Activated CD4-positive, CD25-positive, alpha-beta regulatory T cell treated with anti-CD3 and anti-CD28 coated beads, Interleukin-2, amount 50 U/mL, for 72 hours (primary cell): ENCODE data around the gene AXL.
A peak's percentile ranks its signal among the peaks of the same experiment; 100 is the strongest.
"Not testable (repeated sequence)": the region's sequence is repeated elsewhere in the genome, so short reads cannot be mapped to it uniquely, and the experiment has no call there.

ENCODE experiments used
- DNase-seq: peaks from one replicate; pipeline ENCODE4 v3.0.0; 2021

AXL gene

DNA sequence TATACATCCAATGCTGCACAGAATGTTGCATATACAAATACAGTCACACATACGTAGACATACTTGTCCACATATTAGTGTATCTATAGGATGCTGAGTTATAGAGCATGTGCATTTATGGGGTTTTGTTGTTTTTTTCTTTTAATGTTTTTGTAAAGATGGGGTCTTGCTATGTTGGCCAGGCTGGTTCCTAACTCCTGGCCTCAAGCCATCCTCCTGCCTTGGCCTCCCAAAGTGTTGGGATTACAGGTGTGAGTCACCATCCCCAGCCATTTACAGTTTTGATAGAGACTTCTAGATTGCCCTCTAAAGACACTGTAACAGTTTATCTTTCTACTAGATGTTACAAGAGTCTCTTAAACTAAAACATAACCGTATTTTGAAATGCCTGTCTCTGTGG lies 59.5 kb downstream of the AXL start:
- DNase-seq: no peak

DNA sequence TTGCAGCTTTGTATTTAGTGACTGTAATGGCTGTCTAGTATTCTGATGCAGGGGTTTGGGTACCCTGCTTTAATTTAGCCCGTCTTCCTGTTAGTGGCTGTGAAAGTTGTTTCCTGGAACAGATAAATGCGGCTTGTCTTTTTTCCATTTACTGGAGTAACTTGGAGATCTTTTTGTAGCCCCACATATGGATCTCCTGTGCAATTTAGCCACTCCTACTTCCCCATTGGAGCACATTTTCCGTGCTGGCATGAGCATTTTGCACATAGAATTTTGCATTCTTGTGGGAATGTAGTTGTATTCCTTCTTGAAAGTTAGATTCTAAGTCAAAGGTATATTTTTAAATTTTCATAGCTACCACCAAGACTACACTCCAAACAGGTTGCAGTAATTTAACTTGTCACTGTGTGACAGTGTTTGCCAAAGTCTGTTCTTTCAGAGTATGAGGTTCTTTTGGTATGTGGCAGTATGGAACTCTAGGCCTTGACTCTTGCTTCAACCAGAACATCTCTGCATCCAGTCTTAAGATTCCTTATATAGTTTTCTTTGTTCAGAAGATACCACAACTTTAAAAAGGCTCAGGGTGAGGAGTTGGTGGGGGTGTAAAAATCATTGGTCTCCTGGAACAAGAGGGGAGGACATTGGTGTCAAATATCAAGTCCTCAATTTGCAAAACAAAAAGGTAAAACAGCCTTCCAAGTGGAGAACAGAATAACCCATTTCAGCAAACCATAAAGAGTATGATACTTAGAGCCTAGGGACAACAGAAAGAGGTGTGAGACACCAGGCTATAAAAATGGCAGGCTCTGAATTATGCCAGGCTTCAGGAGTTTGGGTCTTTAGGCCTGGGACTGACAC lies 69.9 kb downstream of the AXL start:
- DNase-seq: no peak

DNA sequence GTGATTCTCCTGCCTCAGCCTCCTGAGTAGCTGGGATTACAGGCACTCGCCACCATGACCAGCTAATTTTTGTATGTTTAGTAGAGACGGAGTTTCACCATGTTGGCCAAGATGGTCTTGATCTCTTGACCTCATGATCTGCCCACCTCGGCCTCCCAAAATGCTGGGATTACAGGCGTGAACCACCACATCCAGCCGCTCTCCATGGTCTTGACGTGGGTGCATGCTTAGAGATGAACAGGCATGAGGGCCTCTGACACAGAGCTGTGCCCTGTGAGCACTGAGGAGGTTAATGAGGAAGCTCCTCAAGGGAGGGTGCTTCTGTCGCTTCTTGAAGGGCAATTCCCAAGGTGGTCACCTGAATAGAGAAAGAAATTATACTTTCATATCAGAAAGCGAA lies 70.8 kb downstream of the AXL start:
- DNase-seq: not testable (repeated sequence)

DNA sequence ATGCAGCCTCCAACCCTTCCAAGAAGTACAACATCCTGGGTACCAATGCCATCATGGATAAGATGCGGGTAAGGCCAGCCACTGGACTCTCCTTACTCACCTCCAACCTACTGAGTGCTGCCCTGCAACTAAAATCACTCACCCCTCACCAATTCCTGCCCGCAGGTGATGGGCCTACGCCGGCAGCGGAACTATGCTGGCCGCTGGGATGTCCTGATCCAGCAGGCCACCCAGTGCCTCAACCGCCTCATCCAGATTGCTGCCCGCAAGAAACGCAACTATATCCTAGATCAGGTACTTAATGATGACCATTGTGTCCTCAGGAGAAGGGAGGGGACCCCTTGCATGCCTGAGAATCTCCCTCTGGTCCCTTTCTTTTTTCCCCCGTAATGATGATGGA lies 75.4 kb downstream of the AXL start:
- DNase-seq: no peak

DNA sequence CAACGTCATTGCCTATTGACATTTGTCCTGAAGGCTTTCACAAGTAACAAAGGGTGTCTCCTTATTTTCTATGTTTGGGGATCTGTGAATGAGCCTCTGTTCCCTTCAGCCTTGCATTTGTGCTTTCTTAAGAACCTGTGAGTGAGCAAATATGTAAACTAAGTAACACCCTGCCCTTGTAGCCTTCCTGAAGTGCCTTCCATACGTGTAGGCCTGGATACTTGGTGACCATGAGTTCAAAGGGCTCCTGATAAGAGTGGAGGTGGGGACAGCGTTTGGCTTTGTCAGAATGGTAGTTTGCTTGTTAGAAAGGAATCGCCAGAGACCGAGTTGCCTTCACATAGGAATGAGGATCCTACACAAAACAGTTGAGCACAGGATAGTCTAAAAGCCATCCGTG lies 76.5 kb downstream of the AXL start:
- DNase-seq: no peak

DNA sequence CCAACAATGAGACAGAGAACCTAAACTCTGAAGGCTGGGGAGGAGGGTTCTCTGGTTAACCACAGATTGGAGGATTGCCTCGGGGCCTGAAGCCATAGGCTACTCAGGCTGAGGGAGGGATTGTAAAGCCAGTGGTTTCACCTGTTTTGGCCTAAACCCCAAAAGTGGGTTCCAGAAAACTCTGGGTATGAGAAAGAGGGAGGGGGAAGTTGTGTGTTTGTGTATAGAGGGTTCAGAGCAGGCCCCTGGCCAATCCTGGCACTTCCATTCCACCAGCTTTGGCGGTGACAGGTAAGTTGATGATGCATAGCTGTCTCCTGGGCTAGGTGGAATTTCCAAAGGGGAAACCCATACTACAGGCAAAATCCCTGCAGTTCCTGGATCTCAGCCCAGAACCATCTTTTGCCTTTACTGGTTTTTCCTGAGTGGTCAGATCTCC lies 77.4 kb downstream of the AXL start:
- DNase-seq: no peak

DNA sequence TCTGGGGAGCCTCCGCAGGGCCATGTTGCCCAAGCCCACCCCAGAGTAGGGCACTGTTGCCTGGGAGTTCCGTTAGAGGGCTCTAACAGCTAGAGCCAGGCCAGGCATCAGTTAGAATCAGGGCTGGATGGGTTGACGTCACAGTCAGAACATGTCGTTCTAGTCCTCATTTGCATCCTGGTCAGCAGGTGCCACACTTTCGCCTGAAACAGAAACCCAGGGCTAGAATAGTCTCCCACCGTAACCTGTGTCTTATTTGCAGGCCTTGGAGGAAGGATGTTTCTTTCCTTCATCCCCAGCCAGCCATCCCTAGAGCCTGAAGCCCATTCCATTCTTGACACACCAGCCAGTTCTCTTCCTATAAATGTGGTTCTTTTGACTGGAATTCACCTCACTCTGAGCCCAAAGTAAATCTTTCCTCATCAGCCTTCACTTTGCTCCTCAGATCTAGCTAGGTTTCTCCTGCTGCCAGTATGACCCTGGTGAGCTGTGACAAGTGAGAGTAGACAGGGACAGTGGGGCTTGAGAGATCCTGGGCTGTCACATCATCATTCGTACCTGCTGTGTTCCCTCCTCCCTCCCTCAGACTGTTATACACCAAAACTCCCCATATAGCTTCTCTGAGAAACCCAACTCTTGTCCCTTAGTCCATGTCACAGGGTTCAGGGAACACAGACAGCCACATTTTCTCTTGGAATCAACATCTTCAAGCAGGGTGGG lies 78.8 kb downstream of the AXL start:
- no peak for DNase-seq

DNA sequence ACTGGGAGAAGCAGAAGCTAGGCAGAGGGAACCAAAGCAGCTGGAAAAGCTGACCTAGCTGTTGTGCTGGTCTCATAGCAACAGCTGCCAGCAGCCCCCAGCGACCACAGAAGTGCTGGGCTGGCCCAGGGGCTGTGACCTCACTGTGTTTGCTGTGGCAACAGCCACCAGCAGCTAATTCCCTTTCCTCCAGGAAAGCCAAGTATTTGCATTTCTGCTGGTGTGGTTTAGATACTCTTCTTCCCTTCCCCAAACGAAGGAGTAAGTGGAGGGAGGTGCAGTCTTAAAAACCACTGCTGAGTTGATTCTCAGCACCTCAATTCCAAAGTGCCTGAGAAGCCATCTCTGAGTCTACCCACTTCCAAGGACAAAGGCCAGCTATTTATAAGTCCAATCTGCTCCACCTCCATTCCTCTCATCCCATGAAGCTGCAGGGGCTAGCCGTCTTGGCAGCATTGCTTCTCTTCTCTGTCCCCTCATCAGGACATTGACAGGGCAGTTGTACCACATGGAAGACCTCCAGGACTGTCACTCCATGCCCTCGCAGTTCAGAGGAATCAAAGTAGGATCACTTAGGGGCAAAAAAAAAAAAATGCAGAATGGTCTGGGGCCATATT lies 79.4 kb downstream of the AXL start:
- no peak for DNase-seq

DNA sequence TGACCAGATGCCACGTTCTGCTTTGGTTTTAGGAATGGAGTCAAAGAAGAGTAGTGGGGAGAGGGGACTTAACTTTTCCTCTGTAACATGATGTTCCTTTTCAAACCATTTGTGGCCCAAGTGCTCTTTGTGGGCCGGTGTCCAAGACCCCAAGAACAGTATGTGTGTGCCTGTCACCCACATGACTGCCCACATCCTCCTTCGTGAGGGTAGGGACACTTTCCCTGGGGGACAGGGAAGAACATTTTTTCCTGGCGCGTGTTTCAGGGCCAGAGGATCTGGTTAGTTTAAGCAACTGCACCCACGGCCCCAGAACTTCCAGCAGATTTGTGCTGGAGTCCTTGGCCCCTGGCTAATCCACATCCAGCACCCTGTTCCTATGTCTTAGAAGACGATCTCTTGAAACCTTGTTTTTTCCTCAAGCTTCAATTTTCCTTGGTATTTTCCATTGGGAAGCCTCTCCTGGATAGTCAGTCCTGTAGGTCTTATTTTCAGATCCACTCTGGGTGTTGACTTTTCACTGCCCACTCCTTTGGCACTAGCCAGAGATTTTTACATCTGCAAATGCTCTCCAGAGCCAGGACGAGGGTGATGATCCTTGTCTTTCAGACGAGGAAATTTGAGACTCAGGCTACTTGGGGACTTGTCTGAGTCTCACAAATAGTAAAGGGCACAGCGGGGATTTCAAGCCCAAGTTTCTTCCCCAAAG lies 80.2 kb downstream of the AXL start:
- DNase-seq: no peak

DNA sequence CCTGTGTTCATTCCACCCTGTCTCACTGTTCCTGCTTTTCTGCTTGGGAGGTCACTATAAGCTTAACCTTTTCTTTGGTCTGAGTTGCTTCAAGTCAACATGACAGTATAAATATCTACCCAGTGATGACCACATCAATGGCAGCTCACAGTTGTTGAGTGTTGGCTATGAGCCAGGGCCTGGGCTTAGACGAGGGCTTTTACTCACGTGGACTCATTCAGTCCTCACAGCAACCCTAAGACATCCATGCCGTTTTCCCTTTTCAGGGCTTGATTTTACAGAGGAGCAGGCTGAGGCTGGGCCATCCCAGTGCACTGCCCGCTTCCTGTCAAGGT lies 80.7 kb downstream of the AXL start:
- no peak for DNase-seq

DNA sequence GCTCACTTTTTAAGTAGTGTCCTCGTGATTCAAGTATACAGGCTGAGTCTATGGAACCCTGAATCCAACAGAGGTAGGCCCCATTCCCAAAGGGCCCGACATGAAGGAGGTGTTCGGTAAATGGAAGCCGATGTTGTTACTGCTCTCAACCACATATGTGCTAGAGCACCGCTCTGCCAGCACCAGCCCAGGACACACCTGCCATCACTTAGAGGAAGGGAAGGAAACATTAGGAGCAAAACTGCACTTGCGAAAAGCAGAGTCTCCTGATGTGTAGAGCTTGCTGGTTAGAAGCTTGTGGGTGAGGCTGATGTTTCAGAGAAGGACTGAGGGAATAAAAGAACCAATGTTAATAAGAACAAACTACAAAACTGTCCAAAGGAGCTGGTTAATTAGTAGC lies 81.5 kb downstream of the AXL start:
- no peak for DNase-seq

DNA sequence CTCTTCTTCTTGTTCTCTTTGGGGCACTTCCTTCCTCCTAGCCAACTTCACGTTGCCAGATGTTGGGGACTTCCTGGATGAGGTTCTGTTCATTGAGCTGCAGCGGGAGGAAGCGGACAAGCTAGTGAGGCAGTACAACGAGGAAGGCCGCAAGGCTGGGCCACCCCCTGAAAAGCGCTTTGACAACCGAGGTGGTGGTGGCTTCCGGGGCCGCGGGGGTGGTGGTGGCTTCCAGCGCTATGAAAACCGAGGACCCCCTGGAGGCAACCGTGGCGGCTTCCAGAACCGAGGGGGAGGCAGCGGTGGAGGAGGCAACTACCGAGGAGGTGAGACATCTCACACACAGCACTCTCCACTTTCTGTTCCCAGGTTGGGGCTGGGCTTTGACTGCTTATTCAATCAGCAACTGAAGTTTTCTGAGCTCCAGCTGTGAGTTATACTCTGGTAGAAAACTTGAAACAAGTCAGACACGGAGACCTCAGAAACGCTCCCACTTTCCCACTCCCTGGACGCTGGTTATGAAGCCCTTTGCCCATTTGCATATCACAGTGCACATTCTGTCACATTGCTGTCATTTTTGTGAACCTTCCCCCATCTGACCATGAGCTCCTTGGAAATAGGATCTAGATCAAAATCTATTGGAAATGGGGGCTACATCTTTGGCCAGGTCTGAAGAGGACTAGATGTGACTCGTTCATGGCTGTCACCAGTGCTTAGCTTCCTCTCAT lies 83.8 kb downstream of the AXL start:
- DNase-seq: no peak

DNA sequence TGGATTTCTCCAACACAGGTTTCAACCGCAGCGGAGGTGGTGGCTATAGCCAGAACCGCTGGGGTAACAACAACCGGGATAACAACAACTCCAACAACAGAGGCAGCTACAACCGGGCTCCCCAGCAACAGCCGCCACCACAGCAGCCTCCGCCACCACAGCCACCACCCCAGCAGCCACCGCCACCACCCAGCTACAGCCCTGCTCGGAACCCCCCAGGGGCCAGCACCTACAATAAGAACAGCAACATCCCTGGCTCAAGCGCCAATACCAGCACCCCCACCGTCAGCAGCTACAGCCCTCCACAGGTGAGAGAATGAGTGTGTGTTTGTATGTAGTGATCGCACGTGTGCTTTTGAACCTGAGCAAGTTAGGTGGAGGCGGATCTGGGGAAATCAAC lies 84.9 kb downstream of the AXL start:
- no peak for DNase-seq

DNA sequence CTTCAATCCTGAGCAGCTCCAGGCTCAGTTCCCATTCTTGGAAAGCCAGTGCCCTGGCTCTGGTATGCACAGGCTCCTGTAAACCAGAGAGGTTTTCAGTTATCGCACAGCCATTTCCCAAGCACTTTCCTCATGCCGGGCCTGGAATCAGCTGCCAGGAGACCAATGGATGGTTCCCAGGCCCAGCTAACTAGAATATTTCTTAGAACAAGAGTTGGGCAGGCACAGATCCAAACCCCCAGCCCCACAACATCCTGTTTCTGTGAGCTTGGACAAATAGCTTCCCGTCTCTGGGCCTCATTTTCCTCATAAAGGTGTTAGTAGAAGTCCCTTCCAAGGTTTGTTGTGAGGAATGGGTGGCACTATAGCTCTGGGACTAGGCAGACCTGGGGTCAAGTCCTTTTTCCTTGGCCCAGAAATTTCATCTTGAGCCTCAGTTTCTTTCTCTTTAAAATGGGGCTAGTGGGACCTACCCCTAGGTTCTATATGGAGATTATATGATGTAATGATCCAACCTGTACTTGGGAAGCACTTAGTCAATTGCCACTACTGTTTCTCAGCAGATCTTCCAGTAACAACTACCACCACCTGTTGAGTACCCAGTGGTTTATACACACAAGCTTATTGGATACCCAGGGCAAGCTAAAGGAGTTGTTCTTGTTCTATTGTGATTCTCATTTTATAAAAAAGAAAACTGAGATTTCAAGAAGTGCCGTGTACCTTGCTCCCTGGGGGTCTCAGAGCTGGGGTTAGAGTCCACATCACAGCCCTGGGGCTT lies 85.9 kb downstream of the AXL start:
- DNase-seq: no peak

DNA sequence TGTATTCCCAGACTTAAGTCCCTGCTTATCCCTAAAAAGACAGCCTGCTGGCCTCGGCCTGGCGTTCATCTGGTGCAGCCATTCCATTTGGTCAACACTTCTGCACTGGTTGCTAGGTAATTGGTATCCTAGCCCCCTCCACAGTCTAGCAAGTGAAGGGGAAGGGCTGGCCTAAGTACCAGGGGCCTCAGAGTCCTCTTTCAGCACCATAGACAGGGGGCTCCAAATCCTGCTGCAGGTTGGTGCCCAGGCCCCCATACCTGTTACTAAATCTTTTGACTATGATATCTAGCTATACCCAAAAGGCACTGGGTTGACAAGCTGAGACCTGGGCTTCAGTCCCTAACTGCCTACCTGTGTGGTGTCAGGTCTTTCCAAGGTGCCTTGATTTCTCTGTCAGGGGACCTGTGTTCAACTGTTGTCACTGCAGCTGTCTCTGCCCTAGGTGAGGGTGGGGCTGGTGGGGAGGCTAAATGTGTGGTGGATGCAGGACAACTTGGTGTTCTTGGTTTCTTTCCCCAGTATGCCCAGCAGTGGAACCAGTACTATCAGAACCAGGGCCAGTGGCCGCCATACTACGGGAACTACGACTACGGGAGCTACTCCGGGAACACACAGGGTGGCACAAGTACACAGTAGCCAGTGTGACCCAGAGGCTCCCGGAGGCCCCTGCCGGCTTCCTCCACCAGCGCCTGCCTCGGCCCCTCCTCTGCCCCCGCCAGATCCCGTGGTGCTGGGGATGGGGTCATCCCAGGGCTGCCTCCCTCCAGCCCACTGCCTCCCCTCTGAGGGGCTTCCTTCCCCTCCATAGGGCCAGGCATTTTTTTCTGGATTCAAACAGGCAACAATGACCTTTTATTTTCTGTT lies 87.1 kb downstream of the AXL start:
- no peak for DNase-seq

DNA sequence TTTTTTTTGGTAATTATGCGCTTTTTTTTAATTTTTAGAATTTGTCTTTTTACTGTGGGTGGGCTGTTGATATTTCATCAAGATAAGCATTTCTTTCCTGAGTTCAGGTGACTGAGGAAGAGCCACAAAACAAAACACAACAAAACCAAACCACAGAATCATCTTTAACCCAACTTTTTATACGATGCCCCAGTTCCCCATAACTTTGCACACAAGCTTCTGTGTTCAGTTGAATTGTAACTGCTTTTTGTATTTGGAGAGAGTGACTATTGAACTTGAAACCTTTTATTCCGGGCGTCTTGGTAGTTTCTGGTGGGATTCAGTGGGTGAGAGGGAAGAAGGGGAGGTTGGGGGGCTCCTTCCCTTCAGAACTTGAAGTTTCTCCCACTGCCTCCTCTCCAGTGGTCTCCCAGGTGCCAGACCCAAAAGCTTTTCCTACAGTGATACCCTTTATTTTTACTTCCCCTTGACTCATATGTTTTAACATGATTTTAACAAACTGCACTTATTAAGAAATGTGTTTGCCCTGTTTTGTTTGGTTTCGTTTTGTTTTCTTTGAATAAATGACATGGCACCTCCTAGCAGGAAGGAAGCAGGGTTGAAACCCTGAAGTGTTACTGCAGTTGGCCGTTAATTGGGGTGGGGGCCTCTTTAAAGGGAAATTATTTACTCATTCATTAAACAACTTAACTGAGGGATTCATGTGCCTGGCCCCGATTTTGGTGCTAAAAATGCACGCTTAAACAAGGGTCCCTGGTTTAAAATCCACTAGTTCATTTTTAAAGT lies 88.3 kb downstream of the AXL start:
- no peak for DNase-seq

DNA sequence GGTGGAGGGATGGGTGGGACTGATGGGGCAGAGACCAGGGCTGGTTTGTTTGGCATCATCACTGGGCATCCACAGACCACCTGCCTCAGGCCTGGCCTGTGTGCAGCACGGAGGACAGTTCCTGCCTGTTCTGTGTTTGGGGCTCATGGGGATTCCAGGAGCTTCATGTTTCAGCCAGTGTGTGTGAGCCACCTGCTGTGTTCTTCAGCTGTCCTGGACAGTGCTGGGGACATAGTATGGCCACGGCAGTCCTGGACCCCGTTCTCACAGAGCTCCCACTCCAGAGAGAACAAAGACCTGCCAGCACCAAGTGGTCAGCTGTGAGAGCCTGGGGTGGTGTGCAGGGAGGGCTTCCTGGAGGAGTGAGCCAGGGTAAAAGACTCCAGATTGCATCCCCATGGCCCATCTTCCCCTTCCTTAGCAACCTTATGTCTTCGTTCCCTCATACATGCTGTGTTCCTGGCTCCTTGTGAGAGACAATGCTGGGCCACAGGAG lies 89.0 kb downstream of the AXL start:
- no peak for DNase-seq

DNA sequence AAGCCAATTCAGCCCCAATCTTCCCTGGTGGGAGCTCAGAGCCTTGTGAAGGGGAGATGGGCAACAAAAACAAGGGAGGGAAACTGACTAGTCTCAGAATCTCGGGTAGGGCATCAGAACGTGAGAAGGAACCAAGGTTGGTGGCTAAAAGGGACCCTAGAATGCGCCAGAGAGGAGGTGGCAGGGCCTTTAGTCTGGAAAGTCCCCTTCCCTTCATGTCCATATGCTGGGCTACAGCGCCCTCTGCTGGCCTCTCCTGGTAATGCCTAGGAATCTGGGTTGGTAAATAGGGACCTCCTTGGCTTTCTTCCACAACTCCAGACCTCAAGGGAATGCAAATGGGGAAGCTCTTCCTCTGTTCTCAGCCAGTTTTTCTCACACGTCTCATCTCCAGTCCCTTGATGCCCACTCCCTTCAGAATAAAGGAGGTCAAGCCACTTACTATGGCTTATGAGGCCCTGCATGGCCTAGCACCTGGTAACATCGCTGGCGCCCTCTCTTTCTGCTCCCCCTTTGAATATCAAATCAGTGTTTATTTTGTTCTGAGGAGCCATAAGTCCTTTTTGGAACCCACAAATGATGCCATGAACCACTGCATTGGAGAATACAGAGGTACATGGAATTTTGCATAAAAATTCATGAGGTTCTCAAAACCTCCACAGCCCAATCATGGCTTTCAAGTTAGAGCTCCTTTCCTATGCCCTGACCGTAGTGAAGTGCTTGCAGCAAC lies 89.6 kb downstream of the AXL start:
- DNase-seq: peak; percentile 95
